A673 (cell line): ENCODE measurements around the gene ERP27. TPM values are rescaled to one million over a fixed set of nuclear protein-coding genes. Genes with fewer than 3 reads are reported as not detected.

Experiments used
- BruUV-seq: library from RNA; stranded (reverse); fragments of 400-500 nt; replicated peaks from 2 replicates; lab custom pipeline; 2021; lab: Mats Ljungman, UMichigan
- CTCF ChIA-PET: fragments of 300-600 bp; sonication (Branson Sonifier 250); formaldehyde crosslinking; loops from one replicate; lab custom pipeline; 2022; ENCODE audit warnings: antibody characterized with exemption; lab: Charles Lee
- POLR2A ChIA-PET: fragments of 300-600 bp; sonication (Branson Sonifier 250); formaldehyde crosslinking; loops from one replicate; lab custom pipeline; 2022; ENCODE audit warnings: antibody characterized with exemption; ENCODE audit not compliant: low non-redundant PET; lab: Charles Lee
- DNase-seq: peaks from one replicate; pipeline ENCODE4 v3.0.0-alpha.2; 2015; ENCODE audit warnings: low spot score
- H3K27ac ChIP-seq: fragments of 200-600 bp; sonication (generic); 2 replicates; pipeline ENCODE4 v1.5.1; 2016; ENCODE audit warnings: mixed run types, low read depth, mild to moderate bottlenecking, mixed read lengths, antibody characterized with exemption, low read length; ENCODE audit not compliant: poor library complexity, severe bottlenecking
- H3K27me3 ChIP-seq: fragments of 200-600 bp; sonication (generic); replicated peaks from 2 replicates; pipeline ENCODE4 v1.6.1; 2017; ENCODE audit warnings: mixed run types, low read depth, mild to moderate bottlenecking, mixed read lengths, antibody characterized with exemption, low read length; ENCODE audit not compliant: insufficient read depth, poor library complexity
- H3K36me3 ChIP-seq: fragments of 200-600 bp; sonication (generic); 2 replicates; pipeline ENCODE4 v1.6.1; 2016; ENCODE audit warnings: mixed run types, mild to moderate bottlenecking, mixed read lengths, antibody characterized with exemption, low read length; ENCODE audit not compliant: insufficient read depth, poor library complexity, severe bottlenecking
- H3K4me1 ChIP-seq: fragments of 200-600 bp; sonication (generic); 2 replicates; pipeline ENCODE4 v1.6.1; 2017; ENCODE audit warnings: mixed run types, mild to moderate bottlenecking, mixed read lengths, antibody characterized with exemption, low read length; ENCODE audit not compliant: insufficient read depth, poor library complexity, severe bottlenecking
- H3K4me3 ChIP-seq: fragments of 200-600 bp; sonication (generic); 2 replicates; pipeline ENCODE4 v1.5.1; 2016; ENCODE audit warnings: low read depth, mixed run types, mild to moderate bottlenecking, mixed read lengths, low read length; ENCODE audit not compliant: poor library complexity, severe bottlenecking
- H3K9me3 ChIP-seq: fragments of 200-600 bp; sonication (generic); 2 replicates; pipeline ENCODE4 v1.6.1; 2016; ENCODE audit warnings: mixed run types, low read depth, mild to moderate bottlenecking, mixed read lengths, antibody characterized with exemption, low read length; ENCODE audit not compliant: poor library complexity, severe bottlenecking
- EZH2 ChIP-seq: fragments of 200-600 bp; sonication (generic); IDR thresholded peaks from 2 replicates; pipeline ENCODE4 v1.6.1; 2017; ENCODE audit warnings: borderline replicate concordance, low read depth, mild to moderate bottlenecking, mixed read lengths, antibody characterized with exemption, low read length; ENCODE audit not compliant: poor library complexity, severe bottlenecking
- intact Hi-C: fragments of 100-400 bp; cut with micrococcal nuclease; formaldehyde crosslinking; loops from one replicate; pipeline ENCODE4 v1.10.0; 2022; ENCODE audit not compliant: unreplicated experiment
- total RNA-seq: library from RNA; stranded (reverse); gene quantifications from 2 replicates; pipeline ENCODE4 v1.2.3, GENCODE V29; 2021
- TF ChIP-seq, protein P1 (sequence below): fragments of 300-800, 200-600 bp; sonication (generic); conservative IDR thresholded peaks from 2 replicates; pipeline ENCODE4 v1.5.1; 2017; ENCODE audit warnings: low read depth, mild to moderate bottlenecking, antibody characterized with exemption, low read length, moderate library complexity, mixed read lengths

Gene ERP27
- total RNA-seq, 1 experiment from 2014 or later: not detected

DNA sequence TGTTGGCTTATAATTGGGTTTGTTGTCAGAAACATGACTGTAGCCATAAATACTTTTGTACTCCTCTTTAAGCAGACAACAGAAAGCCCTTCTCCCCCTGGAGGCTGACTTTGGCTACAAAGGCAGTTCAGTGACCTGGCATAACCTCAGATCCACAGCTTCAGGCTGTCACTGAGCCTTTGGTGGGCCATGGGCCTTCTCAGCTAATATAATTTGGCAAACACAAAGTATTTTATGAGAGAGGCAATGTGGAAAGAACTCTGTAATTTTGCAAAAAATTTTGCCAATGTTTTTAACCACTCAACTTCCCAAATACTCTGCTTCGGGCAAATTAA is 37.1 kb downstream of the ERP27 start:
- ChIA-PET POLR2A (no interaction called here), CTCF (no interaction called here)
- H3K4me1 ChIP-seq: peaks cover 16% of the 10 kb centered on the region
- no peaks in the 10 kb centered on the region for H3K36me3 ChIP-seq
- H3K27ac ChIP-seq: no peak overlapping the region
- no peak overlapping the region for H3K4me3 ChIP-seq
- intact Hi-C loops: no loop called here
- H3K9me3 ChIP-seq: no peaks in the 10 kb centered on the region
- no TSS peak for BruUV-seq
- no peak for DNase-seq
- H3K27me3 ChIP-seq: no peaks in the 10 kb centered on the region
- TF ChIP-seq, protein P1, sequence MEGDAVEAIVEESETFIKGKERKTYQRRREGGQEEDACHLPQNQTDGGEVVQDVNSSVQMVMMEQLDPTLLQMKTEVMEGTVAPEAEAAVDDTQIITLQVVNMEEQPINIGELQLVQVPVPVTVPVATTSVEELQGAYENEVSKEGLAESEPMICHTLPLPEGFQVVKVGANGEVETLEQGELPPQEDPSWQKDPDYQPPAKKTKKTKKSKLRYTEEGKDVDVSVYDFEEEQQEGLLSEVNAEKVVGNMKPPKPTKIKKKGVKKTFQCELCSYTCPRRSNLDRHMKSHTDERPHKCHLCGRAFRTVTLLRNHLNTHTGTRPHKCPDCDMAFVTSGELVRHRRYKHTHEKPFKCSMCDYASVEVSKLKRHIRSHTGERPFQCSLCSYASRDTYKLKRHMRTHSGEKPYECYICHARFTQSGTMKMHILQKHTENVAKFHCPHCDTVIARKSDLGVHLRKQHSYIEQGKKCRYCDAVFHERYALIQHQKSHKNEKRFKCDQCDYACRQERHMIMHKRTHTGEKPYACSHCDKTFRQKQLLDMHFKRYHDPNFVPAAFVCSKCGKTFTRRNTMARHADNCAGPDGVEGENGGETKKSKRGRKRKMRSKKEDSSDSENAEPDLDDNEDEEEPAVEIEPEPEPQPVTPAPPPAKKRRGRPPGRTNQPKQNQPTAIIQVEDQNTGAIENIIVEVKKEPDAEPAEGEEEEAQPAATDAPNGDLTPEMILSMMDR: no peak
- no peak for TF ChIP-seq EZH2

DNA sequence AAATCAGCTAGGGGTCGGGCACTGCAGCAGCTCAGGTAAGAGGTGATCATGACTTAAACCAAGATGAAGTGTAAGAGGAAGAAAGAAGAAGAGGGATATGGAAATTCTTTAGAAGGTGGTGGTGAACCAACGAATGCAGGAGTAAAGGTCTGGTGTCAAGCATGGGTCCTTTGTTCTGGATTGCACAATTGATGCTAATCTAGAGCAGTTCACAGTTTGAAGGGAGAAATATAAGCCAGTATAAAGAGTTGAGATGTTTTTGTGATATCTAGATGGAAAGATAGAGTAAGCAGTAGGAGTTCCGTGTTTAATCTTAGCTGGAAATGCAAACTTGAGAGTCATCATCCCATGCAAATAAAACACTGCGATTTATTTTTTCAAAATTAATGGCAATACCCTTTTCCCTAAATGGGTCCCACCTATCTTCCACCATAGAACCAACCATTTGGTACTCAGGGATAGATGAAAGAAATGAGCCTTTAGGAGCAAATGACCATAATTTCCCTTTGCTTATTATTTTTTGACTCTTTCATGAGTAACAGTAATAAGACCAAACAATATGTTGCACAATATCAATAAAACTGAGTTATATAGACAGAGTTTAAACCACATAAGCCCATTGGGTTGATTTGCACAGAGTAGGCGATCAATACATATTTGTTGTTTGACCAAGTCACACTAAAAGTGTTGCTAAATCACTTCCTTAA is 37.7 kb downstream of the ERP27 start:
- no peaks in the 10 kb centered on the region for H3K27me3 ChIP-seq
- no peaks in the 10 kb centered on the region for H3K36me3 ChIP-seq
- no TSS peak for BruUV-seq
- no peak for TF ChIP-seq EZH2
- TF ChIP-seq, protein P1: no peak
- POLR2A ChIA-PET: no interaction called here
- H3K4me1 ChIP-seq: peaks cover 21% of the 10 kb centered on the region
- no peak overlapping the region for H3K4me3 ChIP-seq
- H3K9me3 ChIP-seq: no peaks in the 10 kb centered on the region
- intact Hi-C loops: no loop called here
- H3K27ac ChIP-seq: no peak overlapping the region
- DNase-seq: no peak
- CTCF ChIA-PET: no interaction called here

DNA sequence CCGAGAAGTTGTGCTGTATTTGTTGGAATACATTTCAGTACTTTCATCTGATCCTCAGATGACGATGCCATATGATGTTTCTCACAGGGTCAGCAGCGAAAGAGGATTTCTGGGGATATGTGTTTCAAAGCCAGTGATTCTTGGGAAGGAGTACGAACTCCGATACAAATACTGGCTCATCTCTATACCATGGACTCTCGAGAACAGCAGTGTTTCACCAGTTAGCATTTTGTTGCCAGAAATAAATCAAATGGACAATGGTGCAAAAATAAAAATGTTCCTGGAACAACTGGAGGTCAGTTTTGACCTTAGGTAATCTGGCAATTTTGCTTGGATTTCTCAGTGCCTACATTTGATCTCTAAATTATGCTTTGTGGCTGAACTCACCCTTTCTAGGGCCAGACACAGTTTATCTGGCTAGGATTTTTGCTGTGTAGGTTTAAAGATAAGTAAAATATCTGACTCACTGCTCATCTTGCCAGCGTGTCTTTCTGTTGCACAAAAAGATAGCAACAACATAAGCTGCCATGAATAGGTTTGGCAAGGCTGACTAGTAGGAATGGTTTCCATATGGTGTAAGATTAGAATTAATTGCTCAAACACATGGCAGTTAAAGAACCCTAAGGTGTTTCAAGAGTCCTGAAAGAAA is 41.7 kb downstream of the ERP27 start:
- ChIA-PET POLR2A (no interaction called here), CTCF (no interaction called here)
- Histone ChIP-seq H3K4me1 (peaks cover 41% of the 10 kb centered on the region), H3K9me3 (no peaks in the 10 kb centered on the region), H3K36me3 (no peaks in the 10 kb centered on the region), H3K4me3 (no peak overlapping the region), H3K27me3 (no peaks in the 10 kb centered on the region), H3K27ac (peak overlapping the region; percentile 36)
- intact Hi-C loops: no loop called here
- DNase-seq: peak; percentile 55
- no TSS peak for BruUV-seq
- no peak for TF ChIP-seq EZH2
- TF ChIP-seq, protein P1: no peak
